Activated CD4-positive, alpha-beta T cell treated with anti-CD3 and anti-CD28 coated beads for 1 hour (primary cell): ENCODE data around the gene MMP7.

ENCODE experiments used
- DNase-seq: peaks from one replicate; pipeline ENCODE4 v3.0.0-alpha.2; 2020

Gene MMP7

DNA sequence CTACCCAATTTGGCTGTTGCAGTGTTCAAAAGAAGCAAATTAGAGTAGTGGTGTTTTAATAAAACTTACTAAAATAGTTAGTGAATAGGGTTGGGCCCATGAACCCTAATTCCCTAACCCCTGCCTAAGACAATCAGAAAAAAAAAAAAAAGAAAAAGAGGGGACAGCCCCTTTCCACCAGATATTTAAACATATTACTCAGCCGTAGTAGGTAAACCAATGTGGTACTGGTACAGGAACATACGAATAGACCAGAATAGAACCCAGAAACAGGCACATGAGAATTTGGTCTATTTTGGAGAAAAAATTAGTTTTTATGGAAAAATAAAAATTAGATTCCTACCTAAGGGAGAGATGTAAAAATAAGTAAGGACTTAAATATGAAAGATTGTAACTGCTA lies 38.6 kb downstream of the MMP7 start:
- no peak for DNase-seq

DNA sequence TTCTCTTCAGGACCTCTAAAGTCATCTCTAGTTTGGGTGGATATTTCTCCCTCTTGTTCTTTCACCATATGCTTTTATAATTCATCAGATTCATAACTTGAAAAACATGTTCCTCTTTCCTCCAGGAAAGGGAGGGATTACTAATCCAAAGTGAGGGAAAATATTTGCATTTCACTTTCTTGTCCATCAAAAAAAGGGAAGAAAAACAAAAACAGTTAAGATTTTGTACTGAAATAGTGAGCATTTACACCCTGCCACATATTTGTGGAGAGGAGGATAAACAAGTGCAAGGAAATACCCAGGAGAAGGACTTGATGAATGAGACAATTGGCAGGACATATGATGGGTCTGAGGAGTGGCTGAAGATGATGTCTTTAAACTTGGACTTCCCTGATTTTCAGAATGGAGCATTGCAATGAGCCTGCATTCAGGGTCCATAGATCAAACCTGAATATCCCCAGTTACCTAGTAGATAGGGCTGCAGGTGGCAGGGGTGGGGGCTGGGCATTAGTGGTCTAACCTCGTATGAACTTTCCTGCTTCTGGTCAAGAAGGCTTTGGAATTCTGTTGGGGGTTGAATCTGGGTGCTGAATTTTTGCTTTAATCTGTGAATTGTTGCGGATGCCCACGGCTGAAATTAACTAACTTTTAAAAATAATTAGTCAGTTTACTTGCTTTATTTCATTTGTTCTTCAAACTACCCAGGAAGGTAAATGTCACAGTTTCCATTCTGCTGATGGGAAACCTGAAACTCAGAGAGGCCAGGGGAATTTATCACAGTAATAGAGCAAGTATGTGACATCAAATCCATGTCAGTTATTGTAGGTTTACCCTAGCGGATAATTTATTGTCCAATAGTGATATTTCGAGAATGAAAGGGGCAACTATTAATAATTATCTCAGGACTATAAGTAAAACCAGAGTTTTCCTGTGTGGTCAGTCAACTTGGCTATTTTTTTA lies 41.1 kb downstream of the MMP7 start:
- no peak for DNase-seq

DNA sequence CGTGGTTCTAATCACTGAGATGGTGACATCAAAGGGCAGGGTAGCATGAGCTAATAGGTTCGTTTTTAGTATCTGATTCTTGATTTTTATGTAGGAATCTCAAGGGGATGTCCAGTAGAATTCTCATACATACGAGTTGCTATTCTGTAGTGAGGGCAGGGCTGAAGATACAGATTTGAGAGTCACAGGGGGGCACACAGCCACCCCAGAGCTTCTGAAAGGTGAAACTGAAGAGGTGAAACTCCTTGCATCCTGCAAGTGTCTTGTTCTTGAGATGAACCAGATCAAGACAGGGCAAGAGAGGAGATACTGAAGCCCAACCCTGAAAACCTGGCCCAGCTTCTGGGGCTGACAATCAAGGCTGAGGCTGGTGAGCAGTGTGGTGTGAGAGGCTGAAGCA lies 42.3 kb downstream of the MMP7 start:
- no peak for DNase-seq

DNA sequence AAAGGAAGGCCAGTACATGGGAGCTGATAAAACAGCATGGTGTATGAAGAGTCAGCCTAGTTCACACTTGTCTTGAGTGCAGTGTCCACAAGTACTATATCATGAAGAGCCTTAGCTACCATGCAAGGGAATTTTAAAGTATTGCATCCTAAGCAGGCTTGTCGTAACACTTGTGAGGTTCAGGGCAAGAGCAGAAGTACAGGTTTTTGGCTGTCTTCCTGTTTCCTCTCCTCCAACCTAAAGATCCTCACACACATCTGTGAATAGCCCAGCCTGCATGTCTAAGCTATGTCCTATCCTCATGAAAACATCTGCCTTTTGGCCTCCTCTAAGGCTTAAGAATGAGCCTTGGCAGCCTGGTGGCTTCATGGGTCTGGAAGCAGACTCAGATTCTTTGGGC lies 43.3 kb downstream of the MMP7 start:
- no peak for DNase-seq

DNA sequence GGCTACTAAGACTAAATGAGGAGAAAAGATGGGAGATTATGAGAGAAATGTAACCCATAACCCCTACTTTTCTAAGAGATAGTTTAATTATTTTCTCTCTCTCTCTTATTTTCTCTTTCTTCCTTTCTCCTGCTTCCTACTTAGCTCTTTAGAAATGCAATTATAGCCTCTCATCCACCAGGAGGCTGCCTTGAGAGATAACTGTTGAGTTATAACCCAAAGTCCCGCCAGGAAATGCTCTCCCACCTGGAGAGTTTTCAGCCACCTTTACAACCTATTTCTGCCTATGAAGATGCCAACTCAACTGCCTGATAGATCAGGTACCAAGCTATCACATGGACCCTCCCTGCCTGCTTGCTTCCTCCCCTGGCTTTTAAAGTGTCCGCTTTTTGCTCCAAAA lies 44.0 kb downstream of the MMP7 start:
- DNase-seq = no peak

DNA sequence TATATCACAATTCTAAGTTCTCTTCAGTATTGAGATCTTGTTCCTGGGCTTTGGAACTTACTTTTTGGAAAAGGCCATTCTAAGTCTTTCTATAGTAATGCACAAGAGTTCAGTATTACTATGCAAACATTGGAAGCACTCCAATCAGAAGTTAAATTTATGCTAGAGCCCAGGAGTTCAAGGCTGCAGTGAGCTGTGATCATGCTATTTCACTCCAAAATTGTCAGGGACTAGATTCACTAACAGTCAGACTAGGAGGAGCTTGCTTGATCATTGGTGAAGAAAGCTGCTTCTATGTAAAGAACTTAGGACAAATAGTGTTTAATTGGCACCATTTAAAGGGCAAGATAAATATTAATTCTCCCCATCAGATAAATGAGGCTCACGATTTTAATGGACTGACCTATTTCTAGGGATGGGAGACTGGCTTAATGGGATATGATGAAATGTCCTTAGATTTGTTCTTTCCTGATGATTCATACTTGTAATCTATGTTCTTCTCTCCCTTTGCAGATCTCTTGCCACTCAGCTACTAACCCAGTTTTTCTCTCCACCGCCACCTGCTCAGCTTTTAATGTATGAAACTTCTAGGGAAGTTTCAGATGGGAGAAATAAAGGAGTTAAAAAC lies 45.3 kb downstream of the MMP7 start:
- no peak for DNase-seq

DNA sequence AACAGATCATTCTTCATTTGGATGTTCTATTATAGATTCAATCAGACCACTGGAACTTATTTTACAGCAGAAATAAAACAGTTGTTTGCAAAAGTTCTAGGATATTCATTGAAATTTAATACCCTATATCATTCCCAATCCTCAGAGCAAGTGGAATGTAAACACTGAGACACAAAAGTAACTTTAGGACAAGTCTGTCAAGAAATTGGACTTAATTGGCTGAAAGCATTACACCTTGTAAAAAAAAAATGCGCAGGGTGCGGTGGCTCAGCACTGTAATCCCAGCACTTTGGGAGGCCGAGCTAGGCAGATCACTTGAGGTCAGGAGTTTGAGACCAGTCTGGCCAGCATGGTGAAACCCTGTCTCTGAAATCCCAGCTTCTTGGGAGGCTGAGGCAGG lies 48.1 kb downstream of the MMP7 start:
- no peak for DNase-seq

DNA sequence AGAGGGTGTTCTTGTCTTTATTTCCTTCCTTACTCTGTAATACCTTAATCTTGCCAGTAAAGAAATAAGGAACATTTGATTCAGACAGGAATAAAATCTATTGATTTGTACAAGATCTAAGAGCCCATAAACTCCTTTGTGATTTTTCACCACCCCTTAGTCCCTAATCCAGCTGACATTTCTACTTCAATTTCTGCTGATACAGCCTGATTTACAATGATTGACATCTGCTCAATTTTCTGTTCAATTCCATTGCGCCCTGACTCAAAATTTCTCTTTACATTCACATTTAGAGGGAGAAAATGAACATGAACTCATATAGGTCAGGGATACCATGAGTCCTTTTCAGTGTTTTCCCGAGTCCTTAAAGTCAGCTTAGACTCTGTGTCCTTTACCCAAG lies 50.8 kb downstream of the MMP7 start:
- no peak for DNase-seq

DNA sequence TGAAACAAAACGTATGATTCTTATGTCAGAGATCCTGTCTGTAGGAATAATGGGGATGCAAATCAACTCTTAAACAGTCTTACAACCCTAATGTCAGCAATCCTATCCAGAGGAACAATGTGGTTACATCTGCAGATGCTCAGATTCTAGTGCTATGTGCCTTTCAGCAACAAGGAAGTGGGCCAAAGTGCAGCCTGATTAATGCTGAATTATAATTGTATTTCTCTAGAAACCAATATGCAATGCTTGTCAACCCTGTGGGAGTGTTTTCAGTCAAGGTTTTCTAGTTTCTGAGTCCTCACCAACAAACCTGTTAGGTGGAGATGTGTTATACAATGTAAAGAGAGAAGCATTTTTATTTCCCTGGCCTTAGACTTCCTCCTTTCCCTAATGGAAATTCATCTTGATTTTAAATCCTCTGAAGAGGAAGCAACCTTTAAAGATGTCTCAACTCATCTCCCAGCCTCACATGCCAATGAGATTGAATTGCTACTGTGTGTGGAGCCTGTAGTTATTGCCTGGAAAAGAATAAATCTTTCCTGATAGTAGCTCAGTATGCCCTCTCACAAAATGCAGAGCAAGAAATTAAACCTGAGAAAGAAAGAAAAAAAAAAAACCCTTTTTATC lies 51.8 kb downstream of the MMP7 start:
- no peak for DNase-seq

DNA sequence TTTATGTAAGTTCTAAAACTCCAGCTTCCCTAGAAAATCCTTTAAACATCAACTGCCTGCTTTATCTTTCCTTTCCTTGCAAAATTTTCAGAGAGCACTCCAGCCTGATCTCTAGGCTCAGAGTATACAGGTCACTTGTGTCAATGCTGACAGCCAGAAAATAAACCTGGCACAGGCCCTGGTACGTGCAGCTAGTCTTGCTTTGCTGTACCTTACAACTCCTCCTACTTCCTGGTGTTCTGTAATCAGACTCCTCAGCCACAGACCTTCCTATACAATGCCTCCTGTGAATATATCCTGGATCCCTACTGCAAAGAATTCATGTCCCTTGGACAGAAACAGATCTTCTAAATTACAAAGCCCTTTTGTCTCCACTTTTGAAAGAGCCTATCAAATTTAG lies 53.7 kb downstream of the MMP7 start:
- DNase-seq = no peak

DNA sequence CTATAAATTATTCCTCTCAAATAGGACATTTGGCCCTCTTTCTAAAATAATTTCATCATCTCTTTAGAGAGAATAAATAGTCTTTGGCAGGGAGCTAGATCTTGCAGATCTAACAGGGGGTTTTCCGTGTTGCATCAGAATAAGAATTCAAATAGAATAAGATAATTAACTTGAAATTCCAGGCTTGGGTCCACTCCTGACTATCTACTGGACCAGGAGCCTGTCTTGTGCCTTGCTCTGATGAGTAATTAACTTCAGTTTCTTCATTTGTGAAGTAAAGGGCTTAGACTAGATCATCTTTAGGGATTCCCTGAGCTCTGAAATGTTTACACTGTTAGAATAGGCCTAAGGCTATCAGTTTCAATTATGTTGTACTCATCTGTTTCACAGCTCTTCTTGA lies 54.5 kb downstream of the MMP7 start:
- no peak for DNase-seq

DNA sequence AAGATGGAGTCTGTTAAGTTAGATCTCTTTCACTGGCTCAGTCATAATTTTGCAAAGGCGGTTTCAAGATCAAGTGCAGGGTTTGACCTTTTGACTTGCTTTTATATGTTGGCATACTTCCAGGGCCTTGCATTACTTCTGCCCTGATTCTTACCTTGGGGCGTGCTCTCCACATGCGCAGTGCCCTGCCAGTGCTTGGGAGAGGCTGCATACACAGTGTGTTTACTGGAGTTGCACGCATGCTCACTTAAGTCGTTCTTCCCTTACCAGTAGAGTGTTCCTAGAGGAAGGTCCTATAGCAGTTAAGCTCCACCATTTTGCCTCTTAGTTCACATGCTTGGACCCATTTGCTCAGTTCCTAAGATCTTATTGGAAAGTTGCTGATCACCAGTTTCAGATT lies 57.0 kb downstream of the MMP7 start:
- DNase-seq = no peak

DNA sequence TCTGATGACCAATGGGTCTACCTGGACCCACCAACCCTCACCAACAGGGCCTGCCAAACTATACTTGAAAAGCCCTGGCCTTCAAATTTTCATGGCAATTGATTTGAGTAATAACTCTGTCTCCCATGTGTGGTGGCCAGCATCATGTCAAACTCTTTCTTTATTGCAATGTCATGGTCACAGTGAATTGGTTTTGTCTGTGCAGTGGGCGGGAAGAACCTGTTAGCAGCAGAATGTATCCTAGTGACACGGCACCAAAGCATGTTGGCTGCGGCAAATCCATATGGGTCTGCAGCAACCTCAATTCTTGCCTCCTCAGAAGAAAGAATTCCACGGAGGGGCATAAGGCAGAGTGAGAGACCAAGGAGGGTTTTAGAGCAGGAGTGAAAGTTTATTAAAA lies 58.4 kb downstream of the MMP7 start:
- no peak for DNase-seq

DNA sequence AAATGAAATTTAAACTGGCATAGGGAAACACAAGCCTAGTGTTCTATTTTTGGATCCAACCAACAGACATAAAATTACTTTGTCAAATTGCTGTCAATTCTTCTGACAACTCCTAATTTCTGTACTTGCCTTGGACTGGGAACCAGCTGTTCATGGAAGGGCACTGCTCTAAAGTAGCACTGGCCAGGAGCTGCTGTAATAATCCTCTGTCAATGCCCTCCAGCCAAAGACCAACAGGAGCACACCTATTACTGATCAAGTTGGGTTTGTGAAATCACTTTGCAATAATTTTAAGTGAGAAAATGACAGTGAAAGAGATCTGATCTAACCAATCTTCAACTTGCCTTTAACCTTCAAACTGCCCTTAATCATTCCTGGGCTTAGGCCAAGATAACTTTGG lies 59.1 kb downstream of the MMP7 start:
- no peak for DNase-seq
